GM23338 (cell line): Measurements from ENCODE around the gene FAM78B.

Source experiments
- CREB1 ChIP-seq: fragments of 250-450 bp; sonication (Bioruptor Pico); IDR thresholded peaks from 2 replicates; pipeline ENCODE4 v1.5.0; 2020; ENCODE audit warnings: low read depth, mild to moderate bottlenecking, moderate library complexity
- EZH2phosphoT487 ChIP-seq: fragments of 200-600 bp; sonication (generic); IDR thresholded peaks from one replicate; pipeline ENCODE4 v1.8.1; 2018; ENCODE audit warnings: antibody characterized with exemption; ENCODE audit not compliant: unreplicated experiment
- POLR2AphosphoS5 ChIP-seq: IDR thresholded peaks from 2 replicates; pipeline ENCODE4 v1.6.1; 2016; ENCODE audit warnings: antibody characterized with exemption, low read depth
- TF ChIP-seq, protein P1 (sequence below), 2 experiments: fragments of 200-600 bp in 1 of 2; sonication (generic) in 1 of 2; conservative IDR thresholded peaks; 2 replicates each; pipeline versions ENCODE4 v1.5.1 to v1.6.1; 2016 to 2017; ENCODE audit warnings: antibody characterized with exemption in 2 of 2, low read depth in 2 of 2, mild to moderate bottlenecking in 2 of 2, moderate library complexity in 1 of 2
- TF ChIP-seq, protein P2 (sequence below): IDR thresholded peaks from one replicate; pipeline ENCODE4 v1.6.1; 2018; ENCODE audit warnings: antibody characterized with exemption; ENCODE audit not compliant: unreplicated experiment
- TF ChIP-seq, protein P3 (sequence below): IDR thresholded peaks from 2 replicates; pipeline ENCODE4 v1.6.1; 2016; ENCODE audit warnings: antibody characterized with exemption

DNA sequence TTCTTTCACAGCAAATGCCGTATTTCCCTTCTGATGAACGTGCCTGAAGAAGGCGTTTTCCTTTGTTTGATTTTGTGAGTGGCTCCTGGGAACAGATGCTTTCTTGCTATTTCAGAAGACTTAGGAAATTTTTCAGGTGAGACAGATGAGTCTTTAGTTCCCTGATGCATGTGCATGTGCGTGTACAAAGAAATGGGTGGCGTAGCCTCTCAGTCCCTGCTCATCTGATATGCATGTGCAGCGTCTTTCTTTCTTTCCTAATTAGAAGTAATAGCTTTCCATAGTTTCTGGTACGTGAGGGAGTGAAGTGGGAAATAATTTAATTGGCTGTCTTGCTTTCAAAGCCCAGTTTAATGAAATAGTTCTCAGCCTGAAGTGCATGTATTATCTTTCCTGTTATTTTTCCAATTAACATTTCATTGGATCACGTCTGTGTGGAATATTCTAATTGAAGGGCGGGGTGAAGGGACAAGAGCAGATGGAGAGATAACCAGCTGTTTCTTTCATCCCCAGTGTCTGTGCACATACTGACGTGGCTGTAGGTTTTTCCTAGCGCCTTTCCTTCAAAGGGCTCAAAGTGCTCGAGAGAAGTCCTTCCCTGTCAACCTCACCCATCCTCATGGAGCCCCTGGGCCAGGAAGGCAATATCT is 104.3 kb downstream of the FAM78B start:
- TF ChIP-seq, protein P1, sequence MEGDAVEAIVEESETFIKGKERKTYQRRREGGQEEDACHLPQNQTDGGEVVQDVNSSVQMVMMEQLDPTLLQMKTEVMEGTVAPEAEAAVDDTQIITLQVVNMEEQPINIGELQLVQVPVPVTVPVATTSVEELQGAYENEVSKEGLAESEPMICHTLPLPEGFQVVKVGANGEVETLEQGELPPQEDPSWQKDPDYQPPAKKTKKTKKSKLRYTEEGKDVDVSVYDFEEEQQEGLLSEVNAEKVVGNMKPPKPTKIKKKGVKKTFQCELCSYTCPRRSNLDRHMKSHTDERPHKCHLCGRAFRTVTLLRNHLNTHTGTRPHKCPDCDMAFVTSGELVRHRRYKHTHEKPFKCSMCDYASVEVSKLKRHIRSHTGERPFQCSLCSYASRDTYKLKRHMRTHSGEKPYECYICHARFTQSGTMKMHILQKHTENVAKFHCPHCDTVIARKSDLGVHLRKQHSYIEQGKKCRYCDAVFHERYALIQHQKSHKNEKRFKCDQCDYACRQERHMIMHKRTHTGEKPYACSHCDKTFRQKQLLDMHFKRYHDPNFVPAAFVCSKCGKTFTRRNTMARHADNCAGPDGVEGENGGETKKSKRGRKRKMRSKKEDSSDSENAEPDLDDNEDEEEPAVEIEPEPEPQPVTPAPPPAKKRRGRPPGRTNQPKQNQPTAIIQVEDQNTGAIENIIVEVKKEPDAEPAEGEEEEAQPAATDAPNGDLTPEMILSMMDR (conservative IDR thresholded peaks at IDR 0.05; ENCODE audit: low read depth in 2 of 2) = no peak
- no peak for TF ChIP-seq POLR2AphosphoS5
- TF ChIP-seq EZH2phosphoT487 = no peak
- TF ChIP-seq, protein P2, sequence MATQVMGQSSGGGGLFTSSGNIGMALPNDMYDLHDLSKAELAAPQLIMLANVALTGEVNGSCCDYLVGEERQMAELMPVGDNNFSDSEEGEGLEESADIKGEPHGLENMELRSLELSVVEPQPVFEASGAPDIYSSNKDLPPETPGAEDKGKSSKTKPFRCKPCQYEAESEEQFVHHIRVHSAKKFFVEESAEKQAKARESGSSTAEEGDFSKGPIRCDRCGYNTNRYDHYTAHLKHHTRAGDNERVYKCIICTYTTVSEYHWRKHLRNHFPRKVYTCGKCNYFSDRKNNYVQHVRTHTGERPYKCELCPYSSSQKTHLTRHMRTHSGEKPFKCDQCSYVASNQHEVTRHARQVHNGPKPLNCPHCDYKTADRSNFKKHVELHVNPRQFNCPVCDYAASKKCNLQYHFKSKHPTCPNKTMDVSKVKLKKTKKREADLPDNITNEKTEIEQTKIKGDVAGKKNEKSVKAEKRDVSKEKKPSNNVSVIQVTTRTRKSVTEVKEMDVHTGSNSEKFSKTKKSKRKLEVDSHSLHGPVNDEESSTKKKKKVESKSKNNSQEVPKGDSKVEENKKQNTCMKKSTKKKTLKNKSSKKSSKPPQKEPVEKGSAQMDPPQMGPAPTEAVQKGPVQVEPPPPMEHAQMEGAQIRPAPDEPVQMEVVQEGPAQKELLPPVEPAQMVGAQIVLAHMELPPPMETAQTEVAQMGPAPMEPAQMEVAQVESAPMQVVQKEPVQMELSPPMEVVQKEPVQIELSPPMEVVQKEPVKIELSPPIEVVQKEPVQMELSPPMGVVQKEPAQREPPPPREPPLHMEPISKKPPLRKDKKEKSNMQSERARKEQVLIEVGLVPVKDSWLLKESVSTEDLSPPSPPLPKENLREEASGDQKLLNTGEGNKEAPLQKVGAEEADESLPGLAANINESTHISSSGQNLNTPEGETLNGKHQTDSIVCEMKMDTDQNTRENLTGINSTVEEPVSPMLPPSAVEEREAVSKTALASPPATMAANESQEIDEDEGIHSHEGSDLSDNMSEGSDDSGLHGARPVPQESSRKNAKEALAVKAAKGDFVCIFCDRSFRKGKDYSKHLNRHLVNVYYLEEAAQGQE = no peak
- TF ChIP-seq CREB1 (CRISPR knock-in tag) = no peak
- TF ChIP-seq, protein P3, sequence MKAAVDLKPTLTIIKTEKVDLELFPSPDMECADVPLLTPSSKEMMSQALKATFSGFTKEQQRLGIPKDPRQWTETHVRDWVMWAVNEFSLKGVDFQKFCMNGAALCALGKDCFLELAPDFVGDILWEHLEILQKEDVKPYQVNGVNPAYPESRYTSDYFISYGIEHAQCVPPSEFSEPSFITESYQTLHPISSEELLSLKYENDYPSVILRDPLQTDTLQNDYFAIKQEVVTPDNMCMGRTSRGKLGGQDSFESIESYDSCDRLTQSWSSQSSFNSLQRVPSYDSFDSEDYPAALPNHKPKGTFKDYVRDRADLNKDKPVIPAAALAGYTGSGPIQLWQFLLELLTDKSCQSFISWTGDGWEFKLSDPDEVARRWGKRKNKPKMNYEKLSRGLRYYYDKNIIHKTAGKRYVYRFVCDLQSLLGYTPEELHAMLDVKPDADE = no peak
